ENCODE data around the gene EFEMP2.
A peak's percentile ranks its signal among the peaks of the same experiment; 100 is the strongest.

Gene EFEMP2

DNA sequence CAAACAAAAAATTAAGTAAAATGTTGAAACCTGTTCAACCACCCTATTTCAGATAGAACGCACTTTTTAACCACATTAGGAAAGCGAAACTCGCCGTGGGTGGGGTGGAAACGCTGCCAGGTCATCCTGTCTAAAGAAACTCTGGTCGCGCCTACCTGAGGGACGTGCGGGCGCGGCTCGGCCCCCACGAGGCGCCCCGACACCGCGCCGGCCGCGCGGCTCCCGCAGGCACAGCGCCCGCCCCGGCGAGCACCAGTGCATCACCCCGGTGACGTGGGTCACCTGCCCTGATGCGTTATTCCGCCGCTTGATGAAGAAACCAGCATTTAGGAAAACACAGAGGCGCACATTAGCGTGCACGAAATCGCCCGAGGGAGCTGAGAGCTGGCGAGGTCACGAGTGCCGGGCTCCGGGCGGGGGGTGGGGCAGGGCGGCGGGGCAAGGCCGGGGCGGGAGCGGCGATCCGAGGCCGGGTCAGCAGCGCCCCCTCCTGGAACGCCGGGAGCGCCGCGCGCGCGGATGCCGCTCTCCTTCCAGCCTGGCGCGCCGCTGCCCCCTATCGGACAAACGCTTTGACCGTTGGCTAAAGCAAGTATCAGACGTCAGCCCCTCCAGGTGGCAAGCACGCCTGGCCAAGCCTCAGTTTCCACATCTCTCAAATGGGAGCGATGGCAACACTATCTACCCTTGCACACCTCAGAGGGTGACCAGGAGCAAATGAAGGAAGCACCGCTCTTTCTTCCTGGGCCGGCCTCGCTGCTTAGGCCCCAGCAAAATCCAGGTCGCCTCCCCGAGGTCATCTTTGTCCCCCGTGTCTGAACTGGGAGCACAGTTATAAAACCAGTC is 54.5 kb downstream of the EFEMP2 start:
- intact Hi-C loops (cut with DNase I): loop anchor here (5.0 to 10.0 kb wide), 3 partner anchors 36 to 193 kb away; partner anchors contain the start of genes AP5B1 and KAT5
- peak; percentile 87 to 99 (median 95) for DNase-seq

DNA sequence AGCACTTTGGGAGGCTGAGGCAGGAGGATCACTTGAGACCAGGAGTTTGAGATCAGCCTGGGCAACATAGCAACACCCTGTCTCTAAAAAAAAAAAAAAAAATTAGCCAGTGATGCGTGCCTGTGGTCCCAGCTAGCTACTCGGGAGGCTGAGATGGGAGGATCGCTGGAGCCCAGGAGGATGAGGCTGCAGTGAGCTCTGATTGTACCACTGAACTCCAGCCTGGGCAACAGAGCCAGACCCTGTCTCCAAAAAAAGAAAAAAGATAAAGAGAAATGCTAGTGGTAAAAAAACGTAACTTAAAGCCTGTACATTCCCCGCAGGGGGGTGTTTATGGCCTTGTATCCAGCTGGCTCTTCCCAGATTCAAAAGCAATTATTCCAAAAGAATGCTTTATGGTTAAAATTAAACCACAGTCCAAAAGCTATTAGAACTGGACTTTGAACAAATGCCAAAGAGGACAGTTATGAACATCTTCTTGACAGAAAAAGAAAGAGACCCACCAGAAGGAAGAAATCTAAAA is 55.2 kb downstream of the EFEMP2 start:
- intact Hi-C loops (cut with DNase I): loop anchor here (5.0 to 10.0 kb wide), 3 partner anchors 35 to 193 kb away; partner anchors contain the start of genes AP5B1 and KAT5

DNA sequence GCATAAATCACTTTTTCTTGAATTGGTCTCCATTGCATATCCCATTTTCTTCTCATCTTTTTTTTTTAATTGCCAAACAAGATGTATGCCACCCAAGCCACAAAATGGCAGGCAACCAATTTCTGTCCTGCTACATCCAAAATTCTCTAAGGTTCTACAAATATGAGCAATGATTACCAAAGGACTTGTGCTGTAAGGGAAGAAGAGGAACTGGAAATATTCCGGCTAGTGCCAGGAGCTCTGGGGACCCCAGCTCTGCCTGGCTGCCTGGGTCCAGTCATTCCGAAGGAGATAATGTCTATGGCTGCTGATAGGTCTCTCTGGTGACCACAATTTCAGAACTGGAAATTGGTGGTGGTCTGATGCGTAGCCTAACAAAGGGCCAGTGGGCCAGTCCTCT is 55.9 kb downstream of the EFEMP2 start:
- intact Hi-C loops (cut with DNase I): loop anchor here (5.0 to 10.0 kb wide), 3 partner anchors 34 to 192 kb away; partner anchors contain the start of genes AP5B1 and KAT5

More for the DNA sequence above, 55.2 kb downstream of the EFEMP2 start:
- DNase-seq: no peak

More for the DNA sequence above, 55.9 kb downstream of the EFEMP2 start:
- no peak for DNase-seq
